Sigmoid colon (tissue), 7 donors: ENCODE data around the gene AIMP1. TPM values are rescaled to one million over a fixed set of nuclear protein-coding genes. Genes with fewer than 3 reads are reported as not detected.
"Not testable (repeated sequence)": the region's sequence is repeated elsewhere in the genome, so short reads cannot be mapped to it uniquely, and the experiment has no call there.

Source experiments
- DNase-seq: peaks from one replicate; pipeline ENCODE4 v3.0.0-alpha.2; 2019
- H3K27ac ChIP-seq, 4 donors: fragments of 200-600 bp; sonication (generic); one replicate each; pipeline ENCODE4 v1.5.1; 2016 to 2019; ENCODE audit warnings: mild to moderate bottlenecking in 1 of 4
- H3K27me3 ChIP-seq, 3 donors: fragments of 200-600 bp; sonication (generic); one replicate each; pipeline ENCODE4 v1.5.1; 2019; ENCODE audit warnings: mild to moderate bottlenecking in 1 of 3
- H3K36me3 ChIP-seq, 4 donors: fragments of 200-600 bp; sonication (generic); one replicate each; pipeline ENCODE4 v1.5.1; 2016 to 2019
- H3K4me1 ChIP-seq, 4 donors: fragments of 200-600 bp; sonication (generic); one replicate each; pipeline ENCODE4 v1.5.1; 2017 to 2019
- H3K4me3 ChIP-seq, 4 donors: fragments of 200-600 bp; sonication (generic); one replicate each; pipeline ENCODE4 v1.5.1; 2017 to 2019; ENCODE audit warnings: mild to moderate bottlenecking in 2 of 4, moderate library complexity in 1 of 4
- H3K9me3 ChIP-seq, 4 donors: fragments of 200-600 bp in 3 of 4; sonication (generic) in 3 of 4; one replicate each; pipeline versions ENCODE4 v1.5.1 to v1.6.1; 2013 to 2019
- CTCF ChIP-seq, 4 experiments: fragments of 450-650 bp in 3 of 4; fragments of 200-600 bp in 1 of 4; IDR thresholded peaks; one replicate each; pipeline ENCODE4 v1.5.1; 2016 to 2019; ENCODE audit warnings: antibody characterized with exemption in 4 of 4, mild to moderate bottlenecking in 3 of 4, moderate library complexity in 2 of 4
- EP300 ChIP-seq, 4 donors: sonication (generic); formaldehyde crosslinking; IDR thresholded peaks; one replicate each; pipeline ENCODE4 v1.6.1; 2017; ENCODE audit warnings: antibody characterized with exemption in 4 of 4
- POLR2A ChIP-seq, 2 donors: fragments of 450-650 bp; IDR thresholded peaks; one replicate each; pipeline ENCODE4 v1.6.1; 2016; ENCODE audit warnings: antibody characterized with exemption in 2 of 2, mild to moderate bottlenecking in 2 of 2, moderate library complexity in 2 of 2
- POLR2AphosphoS5 ChIP-seq, 4 donors: sonication (generic); formaldehyde crosslinking; IDR thresholded peaks; one replicate each; pipeline ENCODE4 v1.6.1; 2017; ENCODE audit warnings: antibody characterized with exemption in 4 of 4
- WGBS, 2 donors: extraction: QIAGEN DNeasy Blood & Tissue Kit; methylation state at CpG; one replicate each; pipeline ENCODE4 v1.1.7; 2013; 5-methylcytosine and 5-hydroxymethylcytosine counted together
- intact Hi-C: fragments of 100-400 bp; cut with DNase I; formaldehyde crosslinking; loops from one replicate; pipeline ENCODE4 v1.15.1; 2023
- polyA plus RNA-seq, 3 donors: library from polyadenylated mRNA; stranded (reverse); fragments of 200-250 nt; gene quantifications; one replicate each; pipeline ENCODE4 v1.2.3, GENCODE V29; 2013
- total RNA-seq, 4 donors: library from RNA; depleted of rRNA; stranded (reverse); fragments of >200 nt; gene quantifications; one replicate each; pipeline ENCODE4 v1.1.0, GENCODE V29; 2016
- donor health status: healthy with polysubstance abuse.
- donor health status: Bipolar disorder and iron deficiency.
- donor health status: healthy.

Gene AIMP1
- total and polyA plus RNA-seq, 7 donors = 24.4 to 36.0 (median 29.6) TPM

GRCh38 chr4:106384878-106385277 is 68.5 kb downstream of the AIMP1 start:
- Histone ChIP-seq H3K4me1 (no peaks in the 10 kb centered on the region), H3K36me3 (no peaks in the 10 kb centered on the region), H3K27me3 (no peaks in the 10 kb centered on the region), H3K27ac (no peak overlapping the region), H3K4me3 (no peak overlapping the region), H3K9me3 (peaks cover 0 to 2% (median 0%) of the 10 kb centered on the region in 4 donors)
- no peak for DNase-seq
- no peak for TF ChIP-seq EP300 (IDR thresholded peaks at IDR 0.05)
- TF ChIP-seq POLR2A (IDR thresholded peaks at IDR 0.05) = no peak
- no peak for TF ChIP-seq CTCF (IDR thresholded peaks at IDR 0.05)
- TF ChIP-seq POLR2AphosphoS5 (IDR thresholded peaks at IDR 0.05) = no peak
- intact Hi-C loops = no loop called here
- 96 to 97% methylated on average over 3 of the region's 3 CpGs for WGBS, 2 donors

GRCh38 chr4:106385853-106386393 is 69.6 kb downstream of the AIMP1 start:
- H3K4me1 ChIP-seq = no peaks in the 10 kb centered on the region
- TF ChIP-seq CTCF (IDR thresholded peaks at IDR 0.05) (no peak), EP300 (IDR thresholded peaks at IDR 0.05) (no peak), POLR2AphosphoS5 (IDR thresholded peaks at IDR 0.05) (no peak), POLR2A (IDR thresholded peaks at IDR 0.05) (no peak)
- intact Hi-C loops = no loop called here
- no peak overlapping the region for H3K4me3 ChIP-seq
- H3K36me3 ChIP-seq = no peaks in the 10 kb centered on the region
- no peak overlapping the region for H3K27ac ChIP-seq
- 75 to 83% methylated on average over 6 of the region's 6 CpGs for WGBS, 2 donors
- no peak for DNase-seq
- peaks cover 0 to 2% (median 0%) of the 10 kb centered on the region in 4 donors for H3K9me3 ChIP-seq
- H3K27me3 ChIP-seq = no peaks in the 10 kb centered on the region

- no peak for TF ChIP-seq EP300 (IDR thresholded peaks at IDR 0.05)
- TF ChIP-seq POLR2A (IDR thresholded peaks at IDR 0.05) = no peak
- TF ChIP-seq POLR2AphosphoS5 (IDR thresholded peaks at IDR 0.05) = no peak
- no peak for TF ChIP-seq CTCF (IDR thresholded peaks at IDR 0.05)
- Histone ChIP-seq H3K36me3 (no peaks in the 10 kb centered on the region), H3K27me3 (no peaks in the 10 kb centered on the region), H3K27ac (no peak overlapping the region), H3K4me3 (no peak overlapping the region), H3K9me3 (peaks cover 0 to 18% (median 5%) of the 10 kb centered on the region in 4 donors), H3K4me1 (no peaks in the 10 kb centered on the region)
- WGBS, 2 donors = 77 to 93% methylated on average over 2 of the region's 2 CpGs
- intact Hi-C loops = no loop called here
- no peak for DNase-seq
These were observed 79.2 kb downstream of the AIMP1 start for GRCh38 chr4:106395582-106395981.

GRCh38 chr4:106398898-106399297 is 82.5 kb downstream of the AIMP1 start:
- H3K27me3 ChIP-seq, H3K36me3 ChIP-seq, DNase-seq, intact Hi-C loops, H3K4me3 ChIP-seq, H3K4me1 ChIP-seq, H3K27ac ChIP-seq: not testable (repeated sequence)
- WGBS, 2 donors = 51 to 60% methylated on average over 2 of the region's 4 CpGs
- peaks cover 0 to 18% (median 5%) of the 10 kb centered on the region in 4 donors for H3K9me3 ChIP-seq

Other genes with a start within 250 kb of the AIMP1 start
- gene TBCK, start 341 bp upstream of the AIMP1 start, total RNA-seq = 10 to 100 TPM; 26.3 to 43.5 (median 38.4) TPM
- gene TBCK, start 341 bp upstream of the AIMP1 start, polyA plus RNA-seq = 1 to 10 TPM; 4.8 to 9.6 (median 5.1) TPM
- not detected for gene GIMD1, start 52.2 kb downstream of the AIMP1 start, total RNA-seq
- not detected for gene GIMD1, start 52.2 kb downstream of the AIMP1 start, polyA plus RNA-seq